SH-SY5Y (cell line): ENCODE measurements around the gene MTUS2.

Experiments used
- GATA2 ChIP-seq: IDR thresholded peaks from 2 replicates; pipeline ENCODE4 v1.6.1; 2011; ENCODE audit warnings: mild to moderate bottlenecking, low read depth, low read length
- GATA3 ChIP-seq: IDR thresholded peaks from 2 replicates; pipeline ENCODE4 v1.6.1; 2011; ENCODE audit warnings: low read depth, mild to moderate bottlenecking, low read length, moderate library complexity

The MTUS2 gene

GRCh38 chr13:29434217-29434945 is 614.2 kb downstream of the MTUS2 start:
- no peak for TF ChIP-seq GATA3
- TF ChIP-seq GATA2 = peak; percentile 67

- TF ChIP-seq GATA2 (0 out of 2 replicates have a peak, but pooled peaks have one; percentile 3), GATA3 (no peak)
Observed at GRCh38 chr13:29435125-29435911, 615.2 kb downstream of the MTUS2 start.

- TF ChIP-seq GATA3 (no peak), GATA2 (no peak)
Observed at GRCh38 chr13:29436291-29436690, 616.2 kb downstream of the MTUS2 start.

- TF ChIP-seq GATA2 (no peak), GATA3 (no peak)
Observed at GRCh38 chr13:29436721-29437280, 616.7 kb downstream of the MTUS2 start.

- no peak for TF ChIP-seq GATA3
- TF ChIP-seq GATA2 = no peak
Observed at GRCh38 chr13:29438769-29439168, 618.6 kb downstream of the MTUS2 start.

- no peak for TF ChIP-seq GATA3
- TF ChIP-seq GATA2 = no peak
Observed at GRCh38 chr13:29439601-29440388, 619.7 kb downstream of the MTUS2 start.

GRCh38 chr13:29441306-29441705 is 621.2 kb downstream of the MTUS2 start:
- TF ChIP-seq GATA3 (no peak), GATA2 (no peak)

- TF ChIP-seq GATA2 = no peak
- TF ChIP-seq GATA3 = no peak
Observed at GRCh38 chr13:29446016-29446415, 625.9 kb downstream of the MTUS2 start.

- TF ChIP-seq GATA2 = no peak
- TF ChIP-seq GATA3 = no peak
Observed at GRCh38 chr13:29448174-29448573, 628.0 kb downstream of the MTUS2 start.

GRCh38 chr13:29449726-29450125 is 629.6 kb downstream of the MTUS2 start:
- no peak for TF ChIP-seq GATA3
- no peak for TF ChIP-seq GATA2

- TF ChIP-seq GATA2 (no peak), GATA3 (no peak)
Observed at GRCh38 chr13:29451976-29452375, 631.8 kb downstream of the MTUS2 start.

GRCh38 chr13:29452773-29453616 is 632.9 kb downstream of the MTUS2 start:
- TF ChIP-seq GATA2 = peak; percentile 93
- TF ChIP-seq GATA3 = peak; percentile 98

- TF ChIP-seq GATA3 (no peak), GATA2 (no peak)
Observed at GRCh38 chr13:29453617-29454011, 633.5 kb downstream of the MTUS2 start.
